Measurements from ENCODE around the gene GIMAP8. TPM values are rescaled to one million over a fixed set of nuclear protein-coding genes. Genes with fewer than 3 reads are reported as not detected.

The GIMAP8 gene
- total and polyA plus RNA-seq, 10 donors: 10.9 to 96.0 (median 54.1) TPM

DNA sequence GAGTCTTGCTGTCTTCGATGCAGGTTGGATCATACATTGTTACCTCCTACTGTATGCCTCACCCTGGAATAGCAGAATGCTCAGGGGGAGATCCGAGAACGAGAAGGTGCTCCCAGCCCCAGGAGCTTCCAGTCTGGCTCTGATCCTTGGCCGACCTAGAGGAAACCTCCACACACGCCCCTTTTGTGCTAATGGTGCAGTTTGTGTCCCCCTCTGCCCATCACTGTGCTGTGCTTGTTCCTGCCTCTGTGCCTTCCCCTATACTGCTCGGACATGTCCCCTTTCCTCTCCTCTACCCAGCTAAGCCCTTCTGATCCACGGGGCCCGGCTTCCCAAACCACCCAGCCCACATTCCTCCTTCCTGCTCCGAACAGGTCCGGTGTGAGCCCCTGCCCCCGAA, 38.8 kb upstream of the GIMAP8 start:
- peak overlapping the region in 1 of 8 donors; percentile 14 for H3K27ac ChIP-seq
- WGBS, 5 donors: 88 to 93% (median 93%) methylated on average over 10 to 11 of the region's 11 CpGs

GRCh38 chr7:150412016-150412415, 38.4 kb upstream of the GIMAP8 start:
- DNase-seq: no peak
- Histone ChIP-seq H3K27me3 (replicated peaks in 1 of 7) (no peaks in the 10 kb centered on the region), H3K36me3 (peaks cover 0 to 48% (median 18%) of the 10 kb centered on the region in 6 donors), H3K9me3 (no peaks in the 10 kb centered on the region), H3K4me1 (peaks cover 2 to 26% (median 9%) of the 10 kb centered on the region in 6 donors), H3K4me3 (no peak overlapping the region), H3K27ac (no peak overlapping the region)
- TF ChIP-seq POLR2A (IDR thresholded peaks at IDR 0.05): no peak
- TF ChIP-seq, protein P1, sequence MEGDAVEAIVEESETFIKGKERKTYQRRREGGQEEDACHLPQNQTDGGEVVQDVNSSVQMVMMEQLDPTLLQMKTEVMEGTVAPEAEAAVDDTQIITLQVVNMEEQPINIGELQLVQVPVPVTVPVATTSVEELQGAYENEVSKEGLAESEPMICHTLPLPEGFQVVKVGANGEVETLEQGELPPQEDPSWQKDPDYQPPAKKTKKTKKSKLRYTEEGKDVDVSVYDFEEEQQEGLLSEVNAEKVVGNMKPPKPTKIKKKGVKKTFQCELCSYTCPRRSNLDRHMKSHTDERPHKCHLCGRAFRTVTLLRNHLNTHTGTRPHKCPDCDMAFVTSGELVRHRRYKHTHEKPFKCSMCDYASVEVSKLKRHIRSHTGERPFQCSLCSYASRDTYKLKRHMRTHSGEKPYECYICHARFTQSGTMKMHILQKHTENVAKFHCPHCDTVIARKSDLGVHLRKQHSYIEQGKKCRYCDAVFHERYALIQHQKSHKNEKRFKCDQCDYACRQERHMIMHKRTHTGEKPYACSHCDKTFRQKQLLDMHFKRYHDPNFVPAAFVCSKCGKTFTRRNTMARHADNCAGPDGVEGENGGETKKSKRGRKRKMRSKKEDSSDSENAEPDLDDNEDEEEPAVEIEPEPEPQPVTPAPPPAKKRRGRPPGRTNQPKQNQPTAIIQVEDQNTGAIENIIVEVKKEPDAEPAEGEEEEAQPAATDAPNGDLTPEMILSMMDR (IDR thresholded peaks at IDR 0.05 in 8 of 11, conservative IDR thresholded peaks at IDR 0.05 in 3 of 11): no peak
- TF ChIP-seq POLR2AphosphoS5 (IDR thresholded peaks at IDR 0.05): no peak
- intact Hi-C loops (cut with DNase I; ENCODE audit: low total_unique reads): no loop called here
- WGBS, 5 donors: 90 to 97% (median 94%) methylated on average over 10 to 11 of the region's 11 CpGs

More for the DNA sequence above, 38.8 kb upstream of the GIMAP8 start:
- peaks cover 6 to 30% (median 13%) of the 10 kb centered on the region in 6 donors for H3K4me1 ChIP-seq
- no peak for TF ChIP-seq POLR2AphosphoS5 (IDR thresholded peaks at IDR 0.05)
- H3K9me3 ChIP-seq: no peaks in the 10 kb centered on the region
- H3K27me3 ChIP-seq (replicated peaks in 1 of 7): no peaks in the 10 kb centered on the region
- no peak for DNase-seq
- H3K4me3 ChIP-seq: no peak overlapping the region
- intact Hi-C loops (cut with DNase I; ENCODE audit: low total_unique reads): no loop called here
- peaks cover 0 to 48% (median 18%) of the 10 kb centered on the region in 6 donors for H3K36me3 ChIP-seq

DNA sequence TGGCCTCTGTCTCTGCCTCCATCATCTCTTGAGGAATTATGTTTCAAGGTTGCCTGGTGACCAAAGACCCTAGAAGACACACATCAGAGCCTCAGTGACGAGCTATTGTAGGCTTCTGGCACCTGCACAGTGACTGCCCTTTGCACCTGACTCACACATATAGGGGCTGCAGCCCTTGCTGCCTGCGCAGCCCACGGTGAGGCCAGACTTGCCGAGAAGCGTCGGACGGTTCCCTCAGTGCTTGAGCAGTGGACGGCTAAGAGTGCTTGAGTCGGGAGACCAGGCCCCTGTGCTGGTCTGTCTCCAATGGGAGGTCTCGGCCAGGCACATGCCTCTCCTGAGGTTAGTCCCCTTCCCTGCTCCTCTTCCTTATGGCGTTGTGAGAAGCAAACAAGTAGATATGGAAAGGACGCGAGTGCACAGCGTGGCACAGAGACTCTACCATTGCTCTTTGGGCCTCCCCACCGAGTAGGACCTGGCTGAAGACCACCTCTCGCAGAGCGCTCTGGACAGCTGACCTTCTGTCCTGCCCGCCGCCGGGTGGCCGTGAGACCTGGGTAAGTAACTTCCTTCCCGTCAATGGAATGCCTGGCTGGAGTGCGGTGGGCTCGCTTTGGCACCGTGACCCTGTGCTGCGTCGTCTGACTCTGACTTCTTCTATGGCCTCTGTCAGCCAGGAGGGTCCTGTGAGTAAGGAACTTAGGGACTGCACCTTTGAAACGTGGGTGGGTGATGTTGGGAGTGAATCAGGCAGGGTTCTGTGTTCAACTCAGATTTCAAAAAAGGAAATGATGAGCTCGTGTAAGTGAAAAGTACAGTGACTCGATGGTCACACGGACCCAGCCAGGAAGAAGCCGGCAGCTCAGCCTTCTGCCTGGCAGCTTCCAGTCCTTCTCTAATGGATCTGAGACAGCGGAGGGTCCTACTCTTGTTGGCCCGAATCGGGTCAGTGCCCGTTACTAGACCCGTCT, 37.6 kb upstream of the GIMAP8 start:
- intact Hi-C loops (cut with DNase I; ENCODE audit: low total_unique reads): no loop called here
- WGBS, 5 donors: 77 to 88% (median 82%) methylated on average over 32 to 37 of the region's 37 CpGs
- Histone ChIP-seq H3K27me3 (replicated peaks in 1 of 7) (no peaks in the 10 kb centered on the region), H3K4me3 (no peak overlapping the region), H3K36me3 (peaks cover 0 to 44% (median 17%) of the 10 kb centered on the region in 6 donors), H3K9me3 (no peaks in the 10 kb centered on the region), H3K4me1 (peaks cover 0 to 18% (median under 1%) of the 10 kb centered on the region in 6 donors), H3K27ac (no peak overlapping the region)
- no peak for DNase-seq
- TF ChIP-seq POLR2AphosphoS5 (IDR thresholded peaks at IDR 0.05): peak in 1 of 3 donors; percentile 25
- no peak for TF ChIP-seq POLR2A (IDR thresholded peaks at IDR 0.05)

DNA sequence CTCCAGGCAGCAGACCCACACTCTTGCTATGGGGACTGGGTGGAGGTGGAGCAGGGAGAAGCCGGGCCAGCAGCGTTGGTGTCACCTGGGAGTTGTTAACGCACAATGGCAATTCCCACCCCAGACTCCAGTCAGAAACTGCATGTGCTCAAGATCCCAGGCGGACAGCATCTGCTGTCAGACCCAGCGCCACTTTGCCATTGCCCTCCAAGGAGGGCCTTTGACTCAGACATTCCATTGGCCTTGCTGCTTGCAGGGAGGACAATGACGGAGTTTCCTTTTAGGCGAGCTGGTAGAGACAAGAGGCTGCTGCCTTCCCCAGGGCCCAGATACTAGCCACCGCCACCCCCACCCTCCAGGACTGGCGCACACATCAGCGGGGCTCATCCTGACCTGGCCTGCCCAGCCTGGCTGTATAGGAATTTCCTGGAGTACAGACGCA, 36.8 kb upstream of the GIMAP8 start:
- H3K27me3 ChIP-seq (replicated peaks in 1 of 7): no peaks in the 10 kb centered on the region
- peaks cover 0 to 37% (median 14%) of the 10 kb centered on the region in 6 donors for H3K36me3 ChIP-seq
- H3K9me3 ChIP-seq: no peaks in the 10 kb centered on the region
- peaks cover 0 to 10% (median 0%) of the 10 kb centered on the region in 6 donors for H3K4me1 ChIP-seq
- intact Hi-C loops (cut with DNase I; ENCODE audit: low total_unique reads): no loop called here
- no peak overlapping the region for H3K27ac ChIP-seq
- WGBS, 5 donors: 79 to 93% (median 91%) methylated on average over 10 to 11 of the region's 11 CpGs
- DNase-seq: no peak
- TF ChIP-seq, protein P1 (IDR thresholded peaks at IDR 0.05 in 8 of 11, conservative IDR thresholded peaks at IDR 0.05 in 3 of 11): no peak
- TF ChIP-seq POLR2AphosphoS5 (IDR thresholded peaks at IDR 0.05) (no peak), POLR2A (IDR thresholded peaks at IDR 0.05) (no peak)
- H3K4me3 ChIP-seq: no peak overlapping the region
